ENCODE data around the gene TTBK1. TPM values are rescaled to one million over a fixed set of nuclear protein-coding genes. Genes with fewer than 3 reads are reported as not detected.
A peak's percentile ranks its signal among the peaks of the same experiment; 100 is the strongest.

Gene TTBK1
- total RNA-seq, 1 donor from 2014 or later: 0.27 TPM

- DNase-seq: no peak
- no peak overlapping the region for H3K27ac ChIP-seq (replicated peaks)
- TF ChIP-seq, protein P1, sequence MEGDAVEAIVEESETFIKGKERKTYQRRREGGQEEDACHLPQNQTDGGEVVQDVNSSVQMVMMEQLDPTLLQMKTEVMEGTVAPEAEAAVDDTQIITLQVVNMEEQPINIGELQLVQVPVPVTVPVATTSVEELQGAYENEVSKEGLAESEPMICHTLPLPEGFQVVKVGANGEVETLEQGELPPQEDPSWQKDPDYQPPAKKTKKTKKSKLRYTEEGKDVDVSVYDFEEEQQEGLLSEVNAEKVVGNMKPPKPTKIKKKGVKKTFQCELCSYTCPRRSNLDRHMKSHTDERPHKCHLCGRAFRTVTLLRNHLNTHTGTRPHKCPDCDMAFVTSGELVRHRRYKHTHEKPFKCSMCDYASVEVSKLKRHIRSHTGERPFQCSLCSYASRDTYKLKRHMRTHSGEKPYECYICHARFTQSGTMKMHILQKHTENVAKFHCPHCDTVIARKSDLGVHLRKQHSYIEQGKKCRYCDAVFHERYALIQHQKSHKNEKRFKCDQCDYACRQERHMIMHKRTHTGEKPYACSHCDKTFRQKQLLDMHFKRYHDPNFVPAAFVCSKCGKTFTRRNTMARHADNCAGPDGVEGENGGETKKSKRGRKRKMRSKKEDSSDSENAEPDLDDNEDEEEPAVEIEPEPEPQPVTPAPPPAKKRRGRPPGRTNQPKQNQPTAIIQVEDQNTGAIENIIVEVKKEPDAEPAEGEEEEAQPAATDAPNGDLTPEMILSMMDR (IDR thresholded peaks at IDR 0.05; ENCODE audit: borderline replicate concordance): no peak
- no peaks in the 10 kb centered on the region for H3K9me3 ChIP-seq (replicated peaks)
- intact Hi-C loops (cut with micrococcal nuclease): no loop called here
- peaks cover 26% of the 10 kb centered on the region for H3K4me1 ChIP-seq
- no peaks in the 10 kb centered on the region for H3K27me3 ChIP-seq (ENCODE audit: low read depth)
- H3K36me3 ChIP-seq: no peaks in the 10 kb centered on the region
- no peak overlapping the region for H3K4me3 ChIP-seq
Observed at GRCh38 chr6:43331891-43332290, 88.6 kb downstream of the TTBK1 start.

DNA sequence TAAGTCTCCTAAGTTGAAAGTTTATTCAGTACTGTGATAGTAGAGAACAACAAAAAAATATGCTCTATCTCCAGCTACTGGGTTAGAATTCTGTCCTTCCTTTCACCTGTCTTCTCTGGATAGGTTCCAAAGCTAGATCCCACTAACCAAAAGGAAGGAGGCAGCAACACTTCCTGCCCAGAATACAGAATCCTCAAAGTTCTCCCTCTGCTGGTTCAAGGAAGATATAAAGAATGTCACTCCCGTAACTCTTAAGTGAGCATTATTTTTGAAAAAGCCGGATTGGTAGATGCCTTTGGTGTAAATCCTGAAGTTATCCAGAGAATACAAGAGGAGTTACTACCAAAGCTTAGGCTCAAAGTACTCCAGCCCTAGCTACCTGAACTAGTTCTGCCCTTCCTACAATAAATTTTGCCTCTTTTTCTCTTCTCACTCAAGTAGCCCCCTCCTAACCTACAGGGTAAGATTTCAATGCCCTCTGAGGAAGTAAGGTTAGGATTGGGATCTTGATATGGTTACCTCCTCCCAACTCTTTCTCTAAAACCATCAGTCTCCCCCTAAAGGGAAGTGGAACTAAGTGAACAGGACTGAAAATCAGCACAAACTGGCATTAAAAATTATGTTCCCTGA lies 91.3 kb downstream of the TTBK1 start:
- intact Hi-C loops (cut with micrococcal nuclease): no loop called here
- peaks cover 15% of the 10 kb centered on the region for H3K4me1 ChIP-seq
- no peak overlapping the region for H3K4me3 ChIP-seq
- no peaks in the 10 kb centered on the region for H3K9me3 ChIP-seq (replicated peaks)
- peaks cover 19% of the 10 kb centered on the region for H3K36me3 ChIP-seq
- TF ChIP-seq, protein P1 (IDR thresholded peaks at IDR 0.05; ENCODE audit: borderline replicate concordance): peak; percentile 64
- peak overlapping the region; percentile 6 for H3K27ac ChIP-seq (replicated peaks)
- no peaks in the 10 kb centered on the region for H3K27me3 ChIP-seq (ENCODE audit: low read depth)
- DNase-seq: no peak

DNA sequence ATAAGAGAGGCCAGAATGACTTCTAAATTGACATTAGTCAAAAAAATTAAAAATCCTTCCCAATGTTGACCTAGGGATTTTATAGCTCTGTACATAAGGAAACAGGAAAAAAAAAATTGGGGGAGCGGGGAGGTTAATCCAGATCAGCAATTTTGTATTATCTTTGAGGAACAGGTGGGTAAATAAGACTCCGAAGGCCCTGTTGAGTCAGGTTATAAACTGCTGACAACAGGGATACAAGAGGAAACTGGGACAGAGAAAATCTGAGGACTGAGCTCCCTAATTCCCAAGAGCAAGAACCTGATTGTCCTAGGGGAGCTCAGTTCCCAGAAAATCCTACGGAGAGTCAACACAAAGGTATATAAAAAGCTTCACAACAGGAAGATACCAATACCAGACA lies 92.2 kb downstream of the TTBK1 start:
- Histone ChIP-seq H3K36me3 (peaks cover 28% of the 10 kb centered on the region), H3K4me3 (no peak overlapping the region), H3K9me3 (replicated peaks) (no peaks in the 10 kb centered on the region), H3K27ac (replicated peaks) (no peak overlapping the region), H3K4me1 (peaks cover 15% of the 10 kb centered on the region), H3K27me3 (ENCODE audit: low read depth) (no peaks in the 10 kb centered on the region)
- TF ChIP-seq, protein P1 (IDR thresholded peaks at IDR 0.05; ENCODE audit: borderline replicate concordance): no peak
- DNase-seq: no peak
- intact Hi-C loops (cut with micrococcal nuclease): no loop called here

GRCh38 chr6:43336382-43336781 lies 93.1 kb downstream of the TTBK1 start:
- intact Hi-C loops (cut with micrococcal nuclease): no loop called here
- H3K36me3 ChIP-seq: peaks cover 37% of the 10 kb centered on the region

More at GRCh38 chr6:43336382-43336781, 93.1 kb downstream of the TTBK1 start:
- Histone ChIP-seq H3K27me3 (ENCODE audit: low read depth) (no peaks in the 10 kb centered on the region), H3K4me1 (peaks cover 15% of the 10 kb centered on the region), H3K9me3 (replicated peaks) (no peaks in the 10 kb centered on the region), H3K27ac (replicated peaks) (peak overlapping the region; percentile 2), H3K4me3 (no peak overlapping the region)
- TF ChIP-seq, protein P1 (IDR thresholded peaks at IDR 0.05; ENCODE audit: borderline replicate concordance): no peak
- DNase-seq: no peak

Other genes with a start within 250 kb of the TTBK1 start
- gene MEA1, start 229.5 kb upstream of the TTBK1 start, total RNA-seq: 32.6 TPM
- 108 TPM for gene KLHDC3, start 229.2 kb upstream of the TTBK1 start, total RNA-seq
- 24.8 TPM for gene RRP36, start 221.9 kb upstream of the TTBK1 start, total RNA-seq
- 7.0 TPM for gene CUL7, start 189.6 kb upstream of the TTBK1 start, total RNA-seq
- 94.9 TPM for gene MRPL2, start 184.0 kb upstream of the TTBK1 start, total RNA-seq
- gene KLC4, start 183.8 kb upstream of the TTBK1 start, total RNA-seq: 36.1 TPM
- gene PTK7, start 167.2 kb upstream of the TTBK1 start, total RNA-seq: 2.6 TPM
- gene SRF, start 72.2 kb upstream of the TTBK1 start, total RNA-seq: 61.8 TPM
- 14.7 TPM for gene CUL9, start 61.3 kb upstream of the TTBK1 start, total RNA-seq
- gene DNPH1, start 14.0 kb upstream of the TTBK1 start, total RNA-seq: 27.7 TPM
- not detected for gene SLC22A7, start 54.8 kb downstream of the TTBK1 start, total RNA-seq
- gene CRIP3, start 65.3 kb downstream of the TTBK1 start, total RNA-seq: 42.3 TPM
- 12.5 TPM for gene ZNF318, start 126.2 kb downstream of the TTBK1 start, total RNA-seq
- gene ABCC10, start 184.1 kb downstream of the TTBK1 start, total RNA-seq: 11.7 TPM
- 3.3 TPM for gene DLK2, start 212.1 kb downstream of the TTBK1 start, total RNA-seq
- gene TJAP1, start 234.1 kb downstream of the TTBK1 start, total RNA-seq: 24.1 TPM

All from left ventricle myocardium inferior (tissue), 1 donor.